Left lung (tissue), 10 donors: ENCODE measurements around the gene TRIM17. TPM values are rescaled to one million over a fixed set of nuclear protein-coding genes. Genes with fewer than 3 reads are reported as not detected.
A peak's percentile ranks its signal among the peaks of the same experiment; 100 is the strongest.

ENCODE experiments used
- ATAC-seq: fragments of 200-7000 bp; cut with Tn5 transposase; one replicate; pipeline ENCODE4 v1.9.1; 2020; ENCODE audit warnings: moderate library complexity
- DNase-seq, 4 donors: peaks; one replicate each; pipeline ENCODE4 v3.0.0-alpha.2; 2013 to 2020
- H3K27ac ChIP-seq, 2 donors: fragments of 200-600 bp; sonication (generic) in 1 of 2; one replicate each; pipeline versions ENCODE4 v1.5.0 to v1.8.0; 2020 to 2021
- H3K27me3 ChIP-seq, 2 donors: fragments of 200-600 bp; sonication (generic) in 1 of 2; one replicate each; pipeline versions ENCODE4 v1.5.0 to v1.8.0; 2020 to 2021
- H3K36me3 ChIP-seq, 2 donors: fragments of 200-600 bp; sonication (generic) in 1 of 2; one replicate each; pipeline versions ENCODE4 v1.5.0 to v1.8.0; 2020 to 2021
- H3K4me1 ChIP-seq, 2 donors: fragments of 200-600 bp; one replicate each; pipeline ENCODE4 v1.8.0; 2021
- H3K4me3 ChIP-seq, 2 donors: fragments of 200-600 bp; sonication (generic) in 1 of 2; one replicate each; pipeline versions ENCODE4 v1.5.0 to v1.8.0; 2020 to 2021; ENCODE audit warnings: mild to moderate bottlenecking in 1 of 2
- H3K9me3 ChIP-seq, 2 donors: fragments of 200-600 bp; sonication (generic) in 1 of 2; one replicate each; pipeline versions ENCODE4 v1.5.0 to v1.8.0; 2020 to 2021
- intact Hi-C, 2 donors: fragments of 100-400 bp; cut with DNase I; formaldehyde crosslinking; loops; one replicate each; pipeline versions ENCODE4 v1.11.2 to v1.14.2; 2022
- polyA plus RNA-seq, 6 donors: library from polyadenylated mRNA; unstranded; fragments of 120-200 nt; gene quantifications; one replicate each; pipeline ENCODE4 v1.2.1, GENCODE V29; 2013; ENCODE audit not compliant: insufficient read length in 6 of 6
- total RNA-seq, 2 donors: library from RNA; stranded (reverse); fragmentation: NEBNext Ultra II Directional; extraction: Animal tissue kit (Norgen Biotek cat#: 25700); gene quantifications; one replicate each; pipeline ENCODE4 v1.2.1, GENCODE V29; 2021
- TF ChIP-seq, protein P1 (sequence below), 2 donors: fragments of 200-600 bp; sonication (generic) in 1 of 2; IDR thresholded peaks; one replicate each; pipeline versions ENCODE4 v1.5.0 to v1.8.0; 2021; ENCODE audit warnings: antibody characterized with exemption in 2 of 2
- donor health status: DM: no; HTN: yes; CAD: no.
- donor health status: DM: no; HTN: no; CAD: no.

Gene TRIM17
- total and polyA plus RNA-seq, 8 donors = 1.3 to 4.0 (median 3.3) TPM

- DNase-seq (peak in 2 of 4 donors; percentile 21 to 75), ATAC-seq (no peak)
- H3K4me3 ChIP-seq = no peak overlapping the region
- intact Hi-C loops = no loop called here
- TF ChIP-seq, protein P1, sequence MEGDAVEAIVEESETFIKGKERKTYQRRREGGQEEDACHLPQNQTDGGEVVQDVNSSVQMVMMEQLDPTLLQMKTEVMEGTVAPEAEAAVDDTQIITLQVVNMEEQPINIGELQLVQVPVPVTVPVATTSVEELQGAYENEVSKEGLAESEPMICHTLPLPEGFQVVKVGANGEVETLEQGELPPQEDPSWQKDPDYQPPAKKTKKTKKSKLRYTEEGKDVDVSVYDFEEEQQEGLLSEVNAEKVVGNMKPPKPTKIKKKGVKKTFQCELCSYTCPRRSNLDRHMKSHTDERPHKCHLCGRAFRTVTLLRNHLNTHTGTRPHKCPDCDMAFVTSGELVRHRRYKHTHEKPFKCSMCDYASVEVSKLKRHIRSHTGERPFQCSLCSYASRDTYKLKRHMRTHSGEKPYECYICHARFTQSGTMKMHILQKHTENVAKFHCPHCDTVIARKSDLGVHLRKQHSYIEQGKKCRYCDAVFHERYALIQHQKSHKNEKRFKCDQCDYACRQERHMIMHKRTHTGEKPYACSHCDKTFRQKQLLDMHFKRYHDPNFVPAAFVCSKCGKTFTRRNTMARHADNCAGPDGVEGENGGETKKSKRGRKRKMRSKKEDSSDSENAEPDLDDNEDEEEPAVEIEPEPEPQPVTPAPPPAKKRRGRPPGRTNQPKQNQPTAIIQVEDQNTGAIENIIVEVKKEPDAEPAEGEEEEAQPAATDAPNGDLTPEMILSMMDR (IDR thresholded peaks at IDR 0.05) = no peak
- H3K27ac ChIP-seq = no peak overlapping the region
- peaks cover 0 to 64% of the 10 kb centered on the region in 2 donors for H3K36me3 ChIP-seq
- H3K9me3 ChIP-seq = no peaks in the 10 kb centered on the region
- peaks cover 13 to 32% of the 10 kb centered on the region in 2 donors for H3K4me1 ChIP-seq
- H3K27me3 ChIP-seq = no peaks in the 10 kb centered on the region
Observed at GRCh38 chr1:228401782-228402640, 14.7 kb downstream of the TRIM17 start.

- ATAC-seq = no peak
Observed at GRCh38 chr1:228400692-228401454, 15.8 kb downstream of the TRIM17 start.

GRCh38 chr1:228400237-228400651 is 16.4 kb downstream of the TRIM17 start:
- H3K9me3 ChIP-seq = no peaks in the 10 kb centered on the region
- no peak overlapping the region for H3K4me3 ChIP-seq
- DNase-seq (peak in 2 of 4 donors; percentile 24 to 53), ATAC-seq (no peak)
- H3K36me3 ChIP-seq = peaks cover 0 to 82% of the 10 kb centered on the region in 2 donors
- intact Hi-C loops = no loop called here
- no peaks in the 10 kb centered on the region for H3K27me3 ChIP-seq
- H3K4me1 ChIP-seq = peaks cover 9 to 27% of the 10 kb centered on the region in 2 donors
- no peak overlapping the region for H3K27ac ChIP-seq
- TF ChIP-seq, protein P1 (IDR thresholded peaks at IDR 0.05) = no peak

More at GRCh38 chr1:228400692-228401454, 15.8 kb downstream of the TRIM17 start:
- peaks cover 0 to 76% of the 10 kb centered on the region in 2 donors for H3K36me3 ChIP-seq
- peaks cover 13 to 32% of the 10 kb centered on the region in 2 donors for H3K4me1 ChIP-seq
- no peaks in the 10 kb centered on the region for H3K9me3 ChIP-seq
- H3K4me3 ChIP-seq = no peak overlapping the region
- DNase-seq = peak in 2 of 4 donors; percentile 29 to 65
- TF ChIP-seq, protein P1 (IDR thresholded peaks at IDR 0.05) = no peak
- H3K27me3 ChIP-seq = no peaks in the 10 kb centered on the region
- intact Hi-C loops = no loop called here
- no peak overlapping the region for H3K27ac ChIP-seq

GRCh38 chr1:228399531-228400236 is 17.0 kb downstream of the TRIM17 start:
- no peaks in the 10 kb centered on the region for H3K27me3 ChIP-seq
- ATAC-seq = no peak
- no peak overlapping the region for H3K4me3 ChIP-seq
- DNase-seq = peak in 2 of 4 donors; percentile 29 to 54
- H3K27ac ChIP-seq = no peak overlapping the region
- peaks cover 4 to 22% of the 10 kb centered on the region in 2 donors for H3K4me1 ChIP-seq
- TF ChIP-seq, protein P1 (IDR thresholded peaks at IDR 0.05) = no peak
- H3K36me3 ChIP-seq = peaks cover 0 to 88% of the 10 kb centered on the region in 2 donors
- intact Hi-C loops = no loop called here
- H3K9me3 ChIP-seq = no peaks in the 10 kb centered on the region
